WERI-Rb-1 (cell line): ENCODE data around the gene ANGPTL1.

Source experiments
- DNase-seq: peaks from one replicate; pipeline ENCODE4 v3.0.0-alpha.2; 2020
- H3K27ac ChIP-seq: fragments of 250-450 bp; sonication (Bioruptor Pico); 2 replicates; pipeline ENCODE4 v1.5.1; 2020; ENCODE audit warnings: mild to moderate bottlenecking, moderate library complexity
- H3K27me3 ChIP-seq: fragments of 250-450 bp; sonication (Bioruptor Pico); 2 replicates; pipeline ENCODE4 v1.5.1; 2021; ENCODE audit warnings: mild to moderate bottlenecking, low read depth, moderate library complexity; ENCODE audit not compliant: insufficient read depth, severe bottlenecking
- H3K36me3 ChIP-seq: fragments of 250-450 bp; sonication (Bioruptor Pico); 2 replicates; pipeline ENCODE4 v1.5.1; 2020; ENCODE audit warnings: mild to moderate bottlenecking, moderate library complexity
- H3K4me3 ChIP-seq: 2 replicates; pipeline ENCODE4 v1.5.1; 2011; ENCODE audit warnings: low read depth, mild to moderate bottlenecking, control low read depth, low read length
- H3K9me3 ChIP-seq: fragments of 250-450 bp; sonication (Bioruptor Pico); 2 replicates; pipeline ENCODE4 v1.5.1; 2021; ENCODE audit warnings: mild to moderate bottlenecking, moderate library complexity; ENCODE audit not compliant: severe bottlenecking
- TF ChIP-seq, protein P1 (sequence below): IDR thresholded peaks from 2 replicates; pipeline ENCODE4 v1.5.1; 2011; ENCODE audit warnings: low read depth, mild to moderate bottlenecking, control low read depth, inconsistent platforms, low read length

The ANGPTL1 gene

DNA sequence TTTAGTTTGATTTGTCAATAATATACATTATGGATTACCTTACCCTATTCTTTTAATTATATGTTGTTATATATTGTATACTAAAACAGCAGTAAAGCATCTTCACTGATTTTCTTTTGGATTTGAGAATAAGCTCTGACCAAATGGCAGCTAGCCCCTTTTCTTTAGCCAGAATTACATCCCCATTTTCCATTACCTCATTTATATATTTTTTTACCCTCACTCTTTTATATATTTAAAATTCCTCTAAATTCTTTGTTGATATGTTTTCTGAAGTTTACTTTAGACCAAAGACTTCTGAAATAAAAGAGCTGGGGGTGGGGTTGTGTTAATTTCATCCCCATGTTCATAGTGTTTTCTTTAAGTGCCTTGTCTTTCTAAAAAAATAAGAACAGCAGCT, 24.6 kb downstream of the ANGPTL1 start:
- TF ChIP-seq, protein P1, sequence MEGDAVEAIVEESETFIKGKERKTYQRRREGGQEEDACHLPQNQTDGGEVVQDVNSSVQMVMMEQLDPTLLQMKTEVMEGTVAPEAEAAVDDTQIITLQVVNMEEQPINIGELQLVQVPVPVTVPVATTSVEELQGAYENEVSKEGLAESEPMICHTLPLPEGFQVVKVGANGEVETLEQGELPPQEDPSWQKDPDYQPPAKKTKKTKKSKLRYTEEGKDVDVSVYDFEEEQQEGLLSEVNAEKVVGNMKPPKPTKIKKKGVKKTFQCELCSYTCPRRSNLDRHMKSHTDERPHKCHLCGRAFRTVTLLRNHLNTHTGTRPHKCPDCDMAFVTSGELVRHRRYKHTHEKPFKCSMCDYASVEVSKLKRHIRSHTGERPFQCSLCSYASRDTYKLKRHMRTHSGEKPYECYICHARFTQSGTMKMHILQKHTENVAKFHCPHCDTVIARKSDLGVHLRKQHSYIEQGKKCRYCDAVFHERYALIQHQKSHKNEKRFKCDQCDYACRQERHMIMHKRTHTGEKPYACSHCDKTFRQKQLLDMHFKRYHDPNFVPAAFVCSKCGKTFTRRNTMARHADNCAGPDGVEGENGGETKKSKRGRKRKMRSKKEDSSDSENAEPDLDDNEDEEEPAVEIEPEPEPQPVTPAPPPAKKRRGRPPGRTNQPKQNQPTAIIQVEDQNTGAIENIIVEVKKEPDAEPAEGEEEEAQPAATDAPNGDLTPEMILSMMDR, result no peak
- Histone ChIP-seq H3K27me3 (no peaks in the 10 kb centered on the region), H3K27ac (no peak overlapping the region), H3K36me3 (no peaks in the 10 kb centered on the region), H3K9me3 (no peaks in the 10 kb centered on the region), H3K4me3 (no peak overlapping the region)
- DNase-seq, result no peak

DNA sequence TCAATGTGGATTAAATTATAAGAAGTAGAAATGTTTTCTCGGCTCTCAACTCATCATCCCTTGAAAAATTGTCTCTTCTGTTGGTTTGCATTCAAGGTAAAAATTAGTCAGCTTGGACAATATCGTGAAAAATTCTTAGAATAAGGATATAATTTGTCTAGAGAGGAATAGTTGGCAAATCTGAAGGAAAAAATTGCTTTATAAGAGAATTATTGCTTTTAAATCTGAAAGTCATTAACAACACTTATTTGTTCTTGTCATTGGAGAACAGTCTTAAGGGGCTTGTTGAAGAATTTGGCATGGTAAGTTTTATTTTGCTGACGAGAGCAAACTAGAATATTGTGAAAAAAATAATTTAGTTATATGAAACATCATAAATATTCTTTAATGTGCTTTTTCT, 26.4 kb downstream of the ANGPTL1 start:
- Histone ChIP-seq H3K27ac (no peak overlapping the region), H3K27me3 (no peaks in the 10 kb centered on the region), H3K36me3 (no peaks in the 10 kb centered on the region), H3K4me3 (no peak overlapping the region), H3K9me3 (peaks cover 3% of the 10 kb centered on the region)
- TF ChIP-seq, protein P1, result no peak
- DNase-seq, result no peak

DNA sequence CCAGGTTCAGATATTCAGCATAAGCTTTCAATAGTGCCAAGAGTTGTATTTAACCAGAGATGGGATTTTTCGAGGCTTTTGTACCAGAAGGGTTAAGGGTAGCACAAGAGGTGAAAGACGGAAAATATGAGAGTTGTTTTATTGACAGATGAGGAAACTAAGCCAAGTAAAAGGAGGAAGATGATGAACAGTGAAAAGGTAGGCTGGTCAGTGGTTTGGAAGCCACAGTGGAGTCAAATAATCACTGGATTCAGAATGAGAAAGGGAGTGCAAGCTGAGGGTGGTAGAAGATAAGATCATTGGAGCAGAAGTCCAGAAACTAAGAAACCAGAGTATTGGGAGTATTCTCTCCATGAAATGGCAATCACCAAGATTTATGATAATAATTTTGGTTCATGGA, 45.7 kb downstream of the ANGPTL1 start:
- TF ChIP-seq, protein P1, result no peak

DNA sequence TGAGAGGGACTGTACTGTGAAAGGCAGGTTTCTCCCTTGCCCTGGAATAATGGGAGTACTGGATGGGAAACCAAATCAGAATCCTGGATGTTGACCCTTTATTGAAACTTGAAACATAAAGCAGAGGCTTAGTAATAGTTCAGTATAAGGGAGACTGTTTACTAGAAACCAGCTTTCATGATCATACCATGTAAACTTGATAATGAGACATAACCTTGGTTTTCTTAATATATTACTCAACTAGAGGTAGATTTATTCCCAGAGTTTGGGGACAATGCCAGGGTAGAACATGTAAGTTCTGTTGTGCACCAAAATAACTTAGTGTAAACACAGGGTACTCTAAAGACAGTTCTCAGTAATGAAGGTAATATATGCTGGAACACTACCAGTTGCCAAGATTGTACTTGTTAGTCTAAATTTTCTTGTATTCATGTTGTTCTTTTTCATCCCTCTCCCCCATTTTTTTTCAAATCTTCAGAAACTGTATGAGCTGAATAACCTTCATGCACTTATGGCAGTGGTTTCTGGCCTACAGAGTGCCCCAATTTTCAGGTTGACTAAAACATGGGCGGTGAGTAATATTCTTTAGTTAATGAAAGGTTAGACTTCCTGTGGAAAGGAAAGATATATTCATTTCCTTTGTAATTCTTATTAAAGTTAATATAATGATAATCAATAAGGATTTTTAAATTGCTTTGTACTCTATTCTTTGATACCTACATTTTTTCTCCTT, 49.6 kb downstream of the ANGPTL1 start:
- Histone ChIP-seq H3K27ac (no peak overlapping the region), H3K36me3 (no peaks in the 10 kb centered on the region; the same call in 1 of the 2 replicates), H3K4me3 (no peak overlapping the region), H3K27me3 (no peaks in the 10 kb centered on the region), H3K9me3 (no peaks in the 10 kb centered on the region)
- TF ChIP-seq, protein P1, result no peak
- DNase-seq, result no peak

More for the DNA sequence above, 45.7 kb downstream of the ANGPTL1 start:
- Histone ChIP-seq H3K27ac (no peak overlapping the region), H3K36me3 (no peaks in the 10 kb centered on the region; the same call in 1 of the 2 replicates), H3K4me3 (no peak overlapping the region), H3K27me3 (no peaks in the 10 kb centered on the region), H3K9me3 (no peaks in the 10 kb centered on the region)
- no peak for DNase-seq

DNA sequence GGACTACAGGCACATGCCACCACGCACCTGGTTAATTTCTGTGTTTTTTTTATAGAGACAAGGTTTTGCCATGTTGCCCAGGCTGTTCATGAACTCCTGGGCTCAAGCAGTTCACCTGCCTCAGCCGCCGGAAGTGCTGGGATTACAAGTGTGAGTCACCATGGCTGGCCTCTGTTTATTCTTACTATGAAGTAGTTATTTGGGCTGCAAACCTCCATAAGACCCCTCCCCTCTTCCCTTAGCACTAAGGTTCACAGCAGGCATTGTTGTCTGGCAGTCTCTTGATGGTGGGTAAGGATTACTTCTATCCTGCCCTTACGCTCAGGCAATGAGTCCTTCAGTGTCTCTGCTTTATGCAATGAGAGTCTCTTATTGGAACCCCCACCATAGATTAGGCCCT, 51.8 kb downstream of the ANGPTL1 start:
- DNase-seq, result no peak
- Histone ChIP-seq H3K27ac (no peak overlapping the region), H3K9me3 (no peaks in the 10 kb centered on the region), H3K4me3 (no peak overlapping the region), H3K36me3 (peaks cover 5% of the 10 kb centered on the region; the same call in 1 of the 2 replicates), H3K27me3 (no peaks in the 10 kb centered on the region)
- TF ChIP-seq, protein P1, result no peak

DNA sequence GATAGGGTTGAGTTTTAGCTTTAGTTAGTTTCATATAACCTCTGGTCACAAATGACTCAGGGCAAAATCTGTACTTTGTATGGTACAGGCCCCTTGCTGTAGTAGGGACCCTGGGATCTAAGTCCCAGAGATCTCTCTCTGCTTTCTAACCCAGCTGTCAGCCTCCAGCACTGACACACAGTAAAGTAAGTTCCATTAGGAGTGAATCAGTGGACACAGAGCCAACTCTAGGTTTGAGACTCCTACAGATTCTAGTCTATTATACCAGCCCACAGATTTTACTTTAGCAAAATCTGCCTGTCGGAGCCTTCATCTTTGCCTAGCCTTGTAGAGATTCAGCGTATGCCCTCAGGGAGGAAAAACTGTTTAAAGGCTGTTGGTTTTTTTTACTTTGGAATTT, 52.5 kb downstream of the ANGPTL1 start:
- peaks cover 5% of the 10 kb centered on the region; the same call in 1 of the 2 replicates for H3K36me3 ChIP-seq
- no peaks in the 10 kb centered on the region for H3K27me3 ChIP-seq

More for the DNA sequence above, 52.5 kb downstream of the ANGPTL1 start:
- TF ChIP-seq, protein P1, result no peak
- no peak overlapping the region for H3K27ac ChIP-seq
- H3K4me3 ChIP-seq, result no peak overlapping the region
- no peak for DNase-seq
- H3K9me3 ChIP-seq, result no peaks in the 10 kb centered on the region
